Stimulated activated CD8-positive, alpha-beta memory T cell treated with anti-CD3 and anti-CD28 coated beads, Interleukin-15, amount 100 ng/mL, for 24 hours (primary cell): ENCODE measurements around the gene C2CD5.
"Not testable (repeated sequence)": the region's sequence is repeated elsewhere in the genome, so short reads cannot be mapped to it uniquely, and the experiment has no call there.

Experiments
- DNase-seq: peaks from one replicate; pipeline ENCODE4 v3.0.0-alpha.2; 2020; ENCODE audit warnings: low read depth

The C2CD5 gene

DNA sequence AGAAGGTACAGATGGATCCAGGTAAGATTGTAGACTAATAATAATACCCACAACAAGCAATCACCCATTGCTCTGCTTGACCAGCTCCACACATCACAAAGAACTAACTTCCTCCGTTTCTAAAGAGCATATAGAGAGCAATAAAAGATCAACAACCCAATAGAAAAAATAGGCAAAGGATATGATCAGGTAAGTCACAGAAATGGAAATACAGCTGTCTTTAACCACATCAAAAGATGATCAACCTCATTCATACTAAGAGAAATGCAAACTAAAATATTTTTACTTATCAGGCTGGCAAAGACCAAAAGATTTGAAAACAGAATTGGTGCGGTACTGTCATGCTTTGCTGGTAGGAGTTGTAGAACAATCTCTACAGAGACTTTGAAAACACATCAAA is 8.9 kb downstream of the C2CD5 start:
- DNase-seq: no peak

- no peak for DNase-seq
Observed at GRCh38 chr12:22535038-22535437, 9.3 kb downstream of the C2CD5 start.

GRCh38 chr12:22533155-22533554 is 11.2 kb downstream of the C2CD5 start:
- no peak for DNase-seq

- DNase-seq: no peak
Observed at GRCh38 chr12:22532317-22532716, 12.0 kb downstream of the C2CD5 start.

DNA sequence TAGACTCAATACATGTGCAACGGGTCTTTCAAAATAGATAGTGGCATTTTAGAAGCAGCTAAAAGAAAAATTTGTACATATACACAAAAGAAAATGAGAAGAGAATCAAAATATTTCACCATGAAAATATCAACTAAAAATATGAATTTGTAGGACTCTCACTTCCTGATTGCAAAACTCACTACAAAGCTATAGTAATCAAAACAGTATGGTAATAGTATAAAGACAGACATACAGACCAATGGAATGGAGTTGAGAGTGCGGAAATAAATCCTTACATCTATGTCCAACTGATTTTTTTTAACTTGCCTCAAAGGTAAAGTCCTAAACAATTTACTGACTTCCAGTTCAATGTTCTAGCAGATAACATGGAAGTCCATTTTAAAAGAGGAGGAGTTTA is 13.1 kb downstream of the C2CD5 start:
- DNase-seq: no peak

- DNase-seq: no peak
Observed at GRCh38 chr12:22529281-22530060, 14.9 kb downstream of the C2CD5 start.

DNA sequence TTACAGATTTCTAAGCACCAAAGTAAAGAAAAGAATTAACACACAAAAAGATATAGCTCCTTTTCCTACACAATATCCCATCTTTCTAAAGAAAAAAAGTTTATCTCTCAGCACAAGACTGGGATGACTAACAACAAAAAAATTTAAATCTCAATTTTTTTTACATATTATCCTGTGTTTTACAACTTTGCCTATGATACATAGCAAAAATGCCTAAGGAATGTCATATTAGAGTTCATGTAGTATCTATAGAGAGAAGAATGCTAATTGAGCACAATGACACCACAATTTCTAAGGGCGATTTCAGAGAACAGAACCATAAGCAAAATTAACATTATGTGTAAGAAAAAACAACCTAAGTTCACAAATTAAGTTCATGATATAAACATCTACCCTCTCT is 16.3 kb downstream of the C2CD5 start:
- no peak for DNase-seq

GRCh38 chr12:22526836-22527235 is 17.5 kb downstream of the C2CD5 start:
- no peak for DNase-seq

DNA sequence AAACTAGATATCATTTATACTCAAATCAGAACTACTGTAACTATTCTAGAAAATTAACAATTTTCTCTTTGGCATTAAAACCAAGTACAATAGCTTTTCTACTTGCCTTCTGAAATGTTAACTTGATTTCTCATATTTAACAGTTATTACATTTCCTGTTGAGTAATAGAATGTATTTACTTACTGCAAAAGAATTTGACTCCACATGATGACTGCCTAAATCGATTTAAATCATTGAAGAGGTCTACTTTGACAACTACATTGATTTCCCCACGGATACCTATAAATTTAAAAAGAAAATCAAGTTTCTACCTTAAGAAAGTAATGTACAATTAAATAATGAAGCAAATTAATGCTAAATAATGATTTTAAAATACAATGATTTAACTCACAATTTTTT is 18.9 kb downstream of the C2CD5 start:
- no peak for DNase-seq

- no peak for DNase-seq
Observed at GRCh38 chr12:22518998-22519397, 25.3 kb downstream of the C2CD5 start.

- DNase-seq: no peak
Observed at GRCh38 chr12:22518060-22518719, 26.2 kb downstream of the C2CD5 start.

- no peak for DNase-seq
Observed at GRCh38 chr12:22514875-22515274, 29.5 kb downstream of the C2CD5 start.

DNA sequence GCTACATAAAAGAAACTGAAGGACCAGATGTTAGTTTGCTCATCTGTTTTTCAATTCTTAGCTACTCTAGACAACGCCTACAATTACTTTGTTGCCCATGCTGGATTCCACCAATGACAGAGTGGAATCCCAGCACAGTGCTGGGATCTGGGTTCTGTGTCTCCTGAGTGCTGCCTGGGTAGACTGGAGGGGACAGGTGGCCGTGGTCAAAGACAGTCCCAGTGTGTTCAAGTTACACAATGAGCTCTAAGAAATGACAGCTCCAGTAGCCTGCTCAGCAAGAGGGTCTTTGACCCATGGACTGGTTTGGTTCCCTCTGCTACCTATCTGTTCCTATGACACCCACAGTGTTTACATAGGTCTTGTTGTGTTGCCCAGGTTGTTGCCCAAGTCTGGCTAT is 38.5 kb downstream of the C2CD5 start:
- DNase-seq: no peak

- DNase-seq: no peak
Observed at GRCh38 chr12:22500100-22500499, 44.2 kb downstream of the C2CD5 start.

DNA sequence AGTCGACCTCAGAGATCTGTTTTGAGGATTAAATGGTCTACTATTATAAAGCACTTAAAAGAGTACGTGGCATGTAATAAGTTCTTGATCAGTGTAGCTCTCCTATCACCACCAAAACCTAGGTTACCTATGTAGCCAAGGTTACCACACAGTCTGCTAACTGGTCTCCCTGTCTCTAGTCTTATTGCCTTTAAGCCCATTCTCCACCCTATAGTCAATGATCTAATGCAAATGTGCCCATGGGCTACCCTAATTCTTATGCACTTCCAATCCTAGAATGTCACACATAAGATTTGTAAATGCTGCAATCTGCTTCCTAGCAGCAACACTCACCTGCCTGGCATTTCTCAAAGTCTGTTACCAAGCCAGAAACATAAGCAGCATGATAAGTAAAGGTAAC is 44.9 kb downstream of the C2CD5 start:
- no peak for DNase-seq

- DNase-seq: no peak
Observed at GRCh38 chr12:22494319-22494718, 50.0 kb downstream of the C2CD5 start.

- DNase-seq: no peak
Observed at GRCh38 chr12:22491034-22491433, 53.3 kb downstream of the C2CD5 start.

GRCh38 chr12:22488478-22488877 is 55.9 kb downstream of the C2CD5 start:
- no peak for DNase-seq

GRCh38 chr12:22487683-22488082 is 56.7 kb downstream of the C2CD5 start:
- DNase-seq: not testable (repeated sequence)

- DNase-seq: no peak
Observed at GRCh38 chr12:22481547-22482104, 62.7 kb downstream of the C2CD5 start.

DNA sequence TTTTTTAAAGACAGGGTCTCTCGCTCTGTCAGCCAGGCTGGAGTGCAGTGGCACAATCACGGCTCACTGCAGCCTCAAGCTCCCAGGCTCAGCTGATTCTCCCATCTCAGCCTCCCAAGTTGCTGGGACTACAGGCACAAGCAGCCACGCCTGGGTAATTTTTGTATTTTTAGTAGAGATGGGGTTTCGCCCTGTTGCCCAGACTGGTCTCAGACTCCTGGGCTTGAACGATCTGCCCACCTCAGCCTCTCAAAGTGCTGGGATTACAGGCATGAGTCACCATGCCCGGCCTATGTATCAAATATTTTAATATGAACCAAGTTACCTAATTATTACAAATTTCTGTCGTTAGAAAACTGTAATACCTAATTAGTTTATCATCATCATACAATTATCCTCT is 63.5 kb downstream of the C2CD5 start:
- not testable (repeated sequence) for DNase-seq

DNA sequence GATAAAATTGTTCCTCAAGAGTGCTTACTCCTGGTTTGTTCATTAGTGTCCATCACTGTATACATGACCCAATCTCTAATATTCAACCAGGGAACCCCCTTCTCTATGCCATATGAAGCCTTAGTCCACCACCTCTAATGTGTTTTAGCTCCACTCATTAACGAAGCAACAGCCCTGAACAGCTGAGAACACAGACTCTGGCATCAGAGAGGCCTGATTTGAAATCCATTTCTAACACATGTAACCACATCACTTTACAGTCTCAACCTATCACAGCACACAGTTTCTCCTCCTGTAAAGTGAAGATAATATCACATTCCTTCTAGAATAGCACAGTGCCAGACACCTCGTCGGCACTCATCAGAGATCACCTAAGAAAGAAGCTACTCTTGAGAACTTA is 64.3 kb downstream of the C2CD5 start:
- no peak for DNase-seq

GRCh38 chr12:22477894-22478287 is 66.5 kb downstream of the C2CD5 start:
- no peak for DNase-seq
